SU-DHL-6 (cell line): ENCODE results near the gene AKT1.

Experiments used
- CTCF ChIP-seq: fragments of 200-600 bp; sonication (generic); IDR thresholded peaks from one replicate; pipeline ENCODE4 v1.5.1; 2017; ENCODE audit warnings: antibody characterized with exemption, mild to moderate bottlenecking, low read length, moderate library complexity; ENCODE audit not compliant: insufficient read depth, poor library complexity, severe bottlenecking
- EZH2phosphoT487 ChIP-seq: fragments of 200-600 bp; sonication (generic), shearing (Covaris generic); conservative IDR thresholded peaks from 2 replicates; pipeline ENCODE4 v1.6.1; 2018; ENCODE audit warnings: mild to moderate bottlenecking, antibody characterized with exemption, low read length, moderate library complexity, mixed read lengths

GRCh38 chr14:104755621-104756020, 39.9 kb downstream of the AKT1 start:
- TF ChIP-seq CTCF (no peak), EZH2phosphoT487 (no peak)
